ENCODE data around the gene ACSL5.
"Not testable (repeated sequence)": the region's sequence is repeated elsewhere in the genome, so short reads cannot be mapped to it uniquely, and the experiment has no call there.

ACSL5 gene

DNA sequence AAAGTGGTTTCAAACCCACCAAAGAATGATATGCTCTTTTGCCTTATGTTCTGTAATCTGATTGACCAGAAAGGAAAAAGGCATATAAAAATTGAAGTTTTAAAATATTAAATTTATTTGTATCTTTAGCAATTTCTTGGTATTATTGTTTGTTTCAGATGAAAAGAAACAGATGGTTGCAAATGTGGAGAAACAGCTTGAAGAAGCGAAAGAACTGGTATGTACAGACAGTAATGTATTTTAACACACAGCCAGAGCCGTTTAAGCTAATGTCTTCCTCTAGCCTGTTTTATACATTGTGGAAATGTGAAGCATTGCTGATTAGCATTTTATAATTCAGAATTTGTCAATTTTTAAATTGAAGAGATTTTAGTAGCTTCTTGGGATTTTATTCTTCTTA, 86.5 kb downstream of the ACSL5 start:
- no peak for DNase-seq (ENCODE audit: low read depth in 2 of 3, low spot score in 1 of 3)

GRCh38 chr10:112461029-112461887, 87.3 kb downstream of the ACSL5 start:
- DNase-seq (ENCODE audit: low read depth in 2 of 3, low spot score in 1 of 3) = peak in 2 of 3 donors; percentile 17 to 48

- DNase-seq (ENCODE audit: low read depth in 2 of 3, low spot score in 1 of 3) = not testable (repeated sequence)
These were observed 90.2 kb downstream of the ACSL5 start for GRCh38 chr10:112464074-112464473.

- DNase-seq (ENCODE audit: low read depth in 2 of 3, low spot score in 1 of 3) = no peak
These were observed 91.5 kb downstream of the ACSL5 start for GRCh38 chr10:112465299-112465883.

DNA sequence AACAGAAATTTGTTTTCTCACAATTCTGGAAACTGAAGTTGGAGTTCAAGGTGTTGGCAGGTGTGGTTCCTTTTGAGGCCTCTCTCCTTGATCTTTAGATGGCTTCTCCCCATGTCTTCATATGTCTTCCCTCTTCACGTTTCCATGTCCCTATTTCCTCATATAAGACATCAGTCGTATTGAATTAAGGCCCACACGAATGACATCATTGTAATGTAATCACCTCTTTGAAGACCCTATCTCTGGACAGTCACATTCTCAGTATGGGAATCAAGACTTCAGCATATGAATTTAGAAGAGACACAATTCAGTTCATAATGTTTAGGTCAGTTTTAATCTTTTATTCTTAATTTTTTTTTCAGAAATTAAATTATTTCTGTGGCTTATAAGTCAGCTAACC, 92.9 kb downstream of the ACSL5 start:
- DNase-seq (ENCODE audit: low read depth in 2 of 3, low spot score in 1 of 3) = no peak

DNA sequence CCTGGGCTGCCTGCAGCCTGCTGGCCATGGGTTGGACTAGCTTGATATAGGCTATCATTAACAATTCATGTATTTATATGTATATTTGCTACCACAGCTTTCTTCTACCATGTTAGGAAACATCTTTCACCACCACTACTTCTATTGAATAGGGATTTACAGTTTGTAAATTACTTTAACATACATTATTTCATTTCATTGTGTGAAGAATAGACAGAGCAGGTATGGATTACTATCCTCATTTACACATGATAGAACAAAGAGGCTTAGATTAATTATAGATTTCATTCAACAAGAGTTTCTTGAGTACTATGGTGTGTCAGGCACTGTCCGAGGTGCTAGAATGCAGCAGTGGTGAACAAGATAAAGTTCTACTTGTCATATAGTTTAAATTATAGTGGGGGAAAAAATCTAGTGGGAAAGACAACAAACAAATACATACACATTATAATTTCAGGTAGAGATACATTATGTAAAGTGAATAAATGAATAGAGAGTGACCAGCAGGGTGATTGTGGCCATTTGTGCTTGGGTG, 93.7 kb downstream of the ACSL5 start:
- no peak for DNase-seq (ENCODE audit: low read depth in 2 of 3, low spot score in 1 of 3)

- DNase-seq (ENCODE audit: low read depth in 2 of 3, low spot score in 1 of 3) = peak in 1 of 3 donors; percentile 5
These were observed 98.1 kb downstream of the ACSL5 start for GRCh38 chr10:112471878-112472487.

DNA sequence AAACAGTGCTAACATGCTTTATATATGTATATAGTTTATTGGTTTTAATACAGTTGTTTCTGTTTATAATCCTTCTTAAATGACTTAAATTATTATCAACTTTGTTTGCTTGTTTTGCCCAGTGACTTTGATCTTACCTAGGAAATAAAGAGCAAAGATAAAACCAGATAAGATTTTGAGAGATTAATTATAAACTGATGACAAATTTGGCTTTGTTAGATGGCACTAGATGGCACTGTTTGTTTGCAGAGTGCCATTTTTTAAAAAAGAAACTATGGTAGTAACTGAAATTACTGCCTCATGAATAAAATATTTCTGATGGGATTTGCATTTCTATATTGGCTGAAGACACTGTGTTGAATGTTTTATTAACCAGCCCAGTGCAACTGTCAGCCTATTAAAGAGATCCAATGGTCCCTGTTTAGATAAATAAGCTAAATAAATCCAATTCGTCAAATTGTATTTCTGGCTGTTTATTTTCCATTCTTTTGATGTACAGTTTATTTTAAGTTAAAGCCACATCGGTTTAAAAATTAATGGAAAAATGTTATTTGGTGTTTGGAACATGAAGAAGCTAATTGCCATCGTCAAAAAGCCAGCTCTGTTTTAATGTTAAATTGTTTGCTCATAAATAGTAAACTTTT, 101.8 kb downstream of the ACSL5 start:
- DNase-seq (ENCODE audit: low read depth in 2 of 3, low spot score in 1 of 3) = no peak
